IMR-90 (cell line): ENCODE results near the gene KMT2C. TPM values are rescaled to one million over a fixed set of nuclear protein-coding genes. Genes with fewer than 3 reads are reported as not detected.

Experiments
- ATAC-seq: fragments of 200-7000 bp; cut with Tn5 transposase; 2 replicates; pipeline ENCODE4 v1.9.1; 2020; ENCODE audit warnings: low read depth, mild to moderate bottlenecking, moderate library complexity
- BruUV-seq: library from RNA; stranded (reverse); fragments of 400-500 nt; replicated peaks from 2 replicates; lab custom pipeline; 2021; lab: Mats Ljungman, UMichigan
- CTCF ChIA-PET: fragments of 300-600 bp; formaldehyde crosslinking; extraction: SDS; loops from one replicate; lab custom pipeline; 2021; ENCODE audit warnings: antibody characterized with exemption; lab: Yijun Ruan, JAX
- POLR2A ChIA-PET: fragments of 300-600 bp; sonication (Branson Sonifier 250); formaldehyde crosslinking; loops from one replicate; lab custom pipeline; 2022; ENCODE audit warnings: antibody characterized with exemption; ENCODE audit not compliant: unreplicated experiment; lab: Charles Lee
- DNase-seq: peaks from one replicate; pipeline ENCODE4 v3.0.0; 2013
- H2AFZ ChIP-seq: replicated peaks from 2 replicates; pipeline ENCODE3; 2013; ENCODE audit warnings: low read length, mild to moderate bottlenecking; ENCODE audit not compliant: poor library complexity
- H2AK5ac ChIP-seq: 2 replicates; pipeline ENCODE4 v1.6.1; 2013; ENCODE audit warnings: low read depth, low read length, inconsistent platforms
- H2AK9ac ChIP-seq: replicated peaks from 2 replicates; pipeline ENCODE3; 2013; ENCODE audit warnings: mild to moderate bottlenecking, low read depth, low read length, moderate library complexity; ENCODE audit not compliant: poor library complexity
- H2BK120ac ChIP-seq: 2 replicates; pipeline ENCODE4 v1.6.1; 2013; ENCODE audit warnings: low read depth, low read length, inconsistent platforms
- H2BK15ac ChIP-seq: 3 replicates; pipeline ENCODE4 v1.6.1; 2013; ENCODE audit warnings: low read depth, low read length, inconsistent platforms
- H2BK20ac ChIP-seq: 2 replicates; pipeline ENCODE4 v1.6.1; 2013; ENCODE audit warnings: low read depth, mild to moderate bottlenecking, inconsistent platforms, low read length, moderate library complexity
- H2BK5ac ChIP-seq: 2 replicates; pipeline ENCODE4 v1.6.1; 2013; ENCODE audit warnings: mild to moderate bottlenecking, low read depth, low read length, inconsistent platforms; ENCODE audit not compliant: poor library complexity, severe bottlenecking
- H3K14ac ChIP-seq: replicated peaks from 2 replicates; pipeline ENCODE4 v1.6.1; 2013; ENCODE audit warnings: low read depth, low read length, inconsistent platforms
- H3K18ac ChIP-seq: 2 replicates; pipeline ENCODE4 v1.6.1; 2013; ENCODE audit warnings: low read depth, low read length, control low read depth
- H3K23ac ChIP-seq: 2 replicates; pipeline ENCODE4 v1.6.1; 2013; ENCODE audit warnings: low read depth, low read length, inconsistent platforms
- H3K27ac ChIP-seq: 2 replicates; pipeline ENCODE4 v1.5.1; 2013; ENCODE audit warnings: mild to moderate bottlenecking, control low read depth, low read length; ENCODE audit not compliant: insufficient read depth
- H3K27me3 ChIP-seq: 2 replicates; pipeline ENCODE4 v1.6.1; 2013; ENCODE audit warnings: low read length; ENCODE audit not compliant: control insufficient read depth, insufficient read depth
- H3K36me3 ChIP-seq: 2 replicates; pipeline ENCODE4 v1.6.1; 2013; ENCODE audit warnings: low read length, mixed read lengths; ENCODE audit not compliant: control insufficient read depth, insufficient read depth
- H3K4ac ChIP-seq: 2 replicates; pipeline ENCODE4 v1.6.1; 2013; ENCODE audit warnings: low read depth, low read length, inconsistent platforms
- H3K4me1 ChIP-seq: 2 replicates; pipeline ENCODE4 v1.6.1; 2013; ENCODE audit warnings: low read length, mixed read lengths; ENCODE audit not compliant: control insufficient read depth, insufficient read depth
- H3K4me2 ChIP-seq: 2 replicates; pipeline ENCODE4 v1.6.1; 2013; ENCODE audit warnings: low read depth, mild to moderate bottlenecking, control low read depth, low read length, moderate library complexity
- H3K4me3 ChIP-seq: 2 replicates; pipeline ENCODE4 v1.5.1; 2013; ENCODE audit warnings: low read depth, mild to moderate bottlenecking, control low read depth, low read length, moderate library complexity; ENCODE audit not compliant: insufficient read depth
- H3K56ac ChIP-seq: 2 replicates; pipeline ENCODE4 v1.6.1; 2013; ENCODE audit warnings: low read length, inconsistent platforms; ENCODE audit not compliant: insufficient read depth; ENCODE audit errors: extremely low read depth
- H3K79me1 ChIP-seq, 2 experiments: 2 replicates each; pipeline ENCODE4 v1.6.1; 2013; ENCODE audit warnings: low read length in 2 of 2, inconsistent platforms in 1 of 2, low read depth in 1 of 2
- H3K9ac ChIP-seq: 2 replicates; pipeline ENCODE4 v1.6.1; 2013; ENCODE audit warnings: low read depth, low read length, control low read depth
- H3K9me1 ChIP-seq: 2 replicates; pipeline ENCODE4 v1.6.1; 2013; ENCODE audit warnings: low read length, inconsistent platforms; ENCODE audit not compliant: insufficient read depth
- H3K9me3 ChIP-seq: 2 replicates; pipeline ENCODE4 v1.6.1; 2013; ENCODE audit warnings: low read length; ENCODE audit not compliant: control insufficient read depth, insufficient read depth
- H4K20me1 ChIP-seq: 2 replicates; pipeline ENCODE4 v1.6.1; 2013; ENCODE audit warnings: low read length, inconsistent platforms; ENCODE audit not compliant: insufficient read depth
- H4K5ac ChIP-seq: 2 replicates; pipeline ENCODE4 v1.6.1; 2013; ENCODE audit warnings: mild to moderate bottlenecking, low read depth, low read length, control low read depth
- H4K8ac ChIP-seq, 2 experiments: 2 replicates each; pipeline ENCODE4 v1.6.1; 2013; ENCODE audit warnings: low read depth in 2 of 2, low read length in 2 of 2, control low read depth in 1 of 2, inconsistent platforms in 1 of 2
- H4K91ac ChIP-seq: 2 replicates; pipeline ENCODE4 v1.6.1; 2013; ENCODE audit warnings: low read depth, low read length, inconsistent platforms; ENCODE audit not compliant: insufficient read depth
- BHLHE40 ChIP-seq: fragments of 150-350 bp; IDR thresholded peaks from 2 replicates; pipeline ENCODE4 v1.6.1; 2016; ENCODE audit warnings: mild to moderate bottlenecking, low read depth, low read length
- CEBPB ChIP-seq: IDR thresholded peaks from 2 replicates; pipeline ENCODE4 v1.6.1; 2012; ENCODE audit warnings: low read depth, low read length, improper control_type of control experiment
- CHD1 ChIP-seq: IDR thresholded peaks from 2 replicates; pipeline ENCODE4 v1.6.1; 2012; ENCODE audit warnings: low read depth, low read length, improper control_type of control experiment
- ELK1 ChIP-seq: fragments of 150-350 bp; IDR thresholded peaks from 2 replicates; pipeline ENCODE4 v1.6.1; 2016; ENCODE audit warnings: low read depth, mild to moderate bottlenecking, low read length, moderate library complexity, borderline replicate concordance
- FOS ChIP-seq: fragments of 150-350 bp; IDR thresholded peaks from 2 replicates; pipeline ENCODE4 v1.6.1; 2016; ENCODE audit warnings: low read depth, low read length
- MAFK ChIP-seq: IDR thresholded peaks from 2 replicates; pipeline ENCODE4 v1.6.1; 2012; ENCODE audit warnings: low read depth, low read length, improper control_type of control experiment
- MXI1 ChIP-seq: IDR thresholded peaks from 2 replicates; pipeline ENCODE4 v1.6.1; 2012; ENCODE audit warnings: low read depth, mild to moderate bottlenecking, low read length, moderate library complexity, borderline replicate concordance
- NFE2L2 ChIP-seq: fragments of 150-350 bp; IDR thresholded peaks from 2 replicates; pipeline ENCODE4 v1.6.1; 2016; ENCODE audit warnings: low read depth, mild to moderate bottlenecking, low read length
- POLR2A ChIP-seq: IDR thresholded peaks from 2 replicates; pipeline ENCODE4 v1.6.1; 2012; ENCODE audit warnings: mild to moderate bottlenecking, low read depth, low read length
- RAD21 ChIP-seq: IDR thresholded peaks from 2 replicates; pipeline ENCODE4 v1.6.1; 2012; ENCODE audit warnings: low read length, improper control_type of control experiment
- RCOR1 ChIP-seq: IDR thresholded peaks from 2 replicates; pipeline ENCODE4 v1.6.1; 2012; ENCODE audit warnings: mild to moderate bottlenecking, low read length, improper control_type of control experiment; ENCODE audit not compliant: insufficient replicate concordance
- RFX5 ChIP-seq: IDR thresholded peaks from 2 replicates; pipeline ENCODE4 v1.8.0; 2012; ENCODE audit warnings: low read depth, mild to moderate bottlenecking, low read length, moderate library complexity
- SMC3 ChIP-seq: fragments of 150-350 bp; IDR thresholded peaks from 2 replicates; pipeline ENCODE4 v1.6.1; 2016; ENCODE audit warnings: low read depth, mild to moderate bottlenecking, antibody characterized with exemption, low read length, moderate library complexity
- WGBS, 2 experiments: methylation state at CpG; one replicate each; pipeline versions ENCODE4 v1.1.5 to v1.1.7; 2013; ENCODE audit warnings: missing lambda C conversion rate in 2 of 2; ENCODE audit not compliant: insufficient read length in 1 of 2; ENCODE audit errors: extremely low coverage in 2 of 2; 5-methylcytosine and 5-hydroxymethylcytosine counted together
- dilution Hi-C: fragments of 300-500 bp; cut with HindIII; formaldehyde crosslinking; loops from one replicate; pipeline ENCODE4 v1.14.3; 2018; ENCODE audit warnings: low sequenced_read_pairs; ENCODE audit not compliant: unreplicated experiment
- in situ Hi-C: fragments of 300-500 bp; cut with MboI; formaldehyde crosslinking; loops from 3 replicates; pipeline ENCODE4 v1.14.3; 2019; ENCODE audit warnings: low sequenced_read_pairs, inconsistent platforms, mixed read lengths
- intact Hi-C: fragments of 100-400 bp; cut with micrococcal nuclease; formaldehyde crosslinking; loops from 2 replicates; pipeline ENCODE4 v1.10.0; 2022
- polyA plus RNA-seq, 3 experiments: library from polyadenylated mRNA; depleted of rRNA; stranded (reverse); fragments of >200 nt; gene quantifications; 2 replicates each; pipeline ENCODE4 v1.2.3, GENCODE V29; 2012; ENCODE audit warnings: low replicate concordance in 1 of 3
- total RNA-seq: library from RNA; depleted of rRNA; stranded (reverse); fragments of >200 nt; gene quantifications from 2 replicates; pipeline ENCODE4 v1.2.3, GENCODE V29; 2012
- TF ChIP-seq, protein P1 (sequence below): fragments of 150-350 bp; IDR thresholded peaks from 2 replicates; pipeline ENCODE4 v1.6.1; 2017; ENCODE audit warnings: mild to moderate bottlenecking, antibody characterized with exemption, low read length, low read depth
- TF ChIP-seq, protein P2 (sequence below): conservative IDR thresholded peaks from 2 replicates; pipeline ENCODE4 v1.5.1; 2012; ENCODE audit warnings: mild to moderate bottlenecking, low read depth, low read length, improper control_type of control experiment

Gene KMT2C
- total and polyA plus RNA-seq, 2 of the 4 experiments (the other 2 are of a cell fraction), result 8.0 to 23.3 TPM

DNA sequence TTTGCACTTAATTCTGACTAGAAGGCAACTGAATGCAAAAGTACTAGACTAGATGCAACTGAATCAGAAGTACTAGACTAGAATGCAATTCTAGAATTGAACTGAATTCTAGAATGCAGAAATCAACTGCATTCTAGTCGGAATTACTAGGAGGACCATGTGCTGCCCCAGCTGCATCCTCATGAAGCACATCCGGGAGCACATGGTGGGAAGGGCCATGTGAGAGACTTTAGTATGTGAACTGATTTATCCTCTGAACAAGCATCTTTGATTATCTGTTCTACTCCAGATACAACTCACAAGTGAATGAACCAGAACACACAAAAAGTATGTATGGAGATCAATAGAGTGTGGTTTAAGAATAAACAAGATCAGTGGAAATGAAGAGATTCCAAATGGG is 295.2 kb downstream of the KMT2C start:
- Histone ChIP-seq H3K18ac (no peak overlapping the region), H2AFZ (no peak overlapping the region), H3K27ac (no peak overlapping the region), H3K36me3 (peaks cover 47% of the 10 kb centered on the region), H3K9ac (no peak overlapping the region), H3K14ac (no peak overlapping the region), H4K20me1 (peaks cover 6% of the 10 kb centered on the region; the same call in 1 of the 2 replicates), H3K79me1 (peaks cover 5 to 21% of the 10 kb centered on the region in 2 experiments), H3K4me1 (no peaks in the 10 kb centered on the region), H3K56ac (no peak overlapping the region), H2BK20ac (no peak overlapping the region), H2AK5ac (no peak overlapping the region), H3K27me3 (no peaks in the 10 kb centered on the region), H3K9me3 (no peaks in the 10 kb centered on the region), H2BK120ac (no peak overlapping the region), H3K4me2 (no peak overlapping the region), H2BK15ac (no peak overlapping the region), H3K4me3 (no peak overlapping the region), H3K4ac (no peak overlapping the region), H4K91ac (no peak overlapping the region), H2BK5ac (no peak overlapping the region), H4K8ac (no peak overlapping the region), H3K23ac (no peak overlapping the region), H4K5ac (no peak overlapping the region), H2AK9ac (no peak overlapping the region), H3K9me1 (peaks cover 26% of the 10 kb centered on the region)
- ChIA-PET POLR2A (no interaction called here), CTCF (no interaction called here)
- DNase-seq (no peak), ATAC-seq (no peak)
- intact Hi-C loops, result no loop called here
- in situ Hi-C loops, result no loop called here
- WGBS, 2 experiments, result no CpG with 5 or more reads among the region's 2 CpGs
- dilution Hi-C loops, result no loop called here
- no TSS peak for BruUV-seq
- TF ChIP-seq, protein P1, sequence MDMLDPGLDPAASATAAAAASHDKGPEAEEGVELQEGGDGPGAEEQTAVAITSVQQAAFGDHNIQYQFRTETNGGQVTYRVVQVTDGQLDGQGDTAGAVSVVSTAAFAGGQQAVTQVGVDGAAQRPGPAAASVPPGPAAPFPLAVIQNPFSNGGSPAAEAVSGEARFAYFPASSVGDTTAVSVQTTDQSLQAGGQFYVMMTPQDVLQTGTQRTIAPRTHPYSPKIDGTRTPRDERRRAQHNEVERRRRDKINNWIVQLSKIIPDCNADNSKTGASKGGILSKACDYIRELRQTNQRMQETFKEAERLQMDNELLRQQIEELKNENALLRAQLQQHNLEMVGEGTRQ, result no peak
- TF ChIP-seq RCOR1, result no peak
- no peak for TF ChIP-seq RFX5
- TF ChIP-seq POLR2A, result no peak
- TF ChIP-seq, protein P2, sequence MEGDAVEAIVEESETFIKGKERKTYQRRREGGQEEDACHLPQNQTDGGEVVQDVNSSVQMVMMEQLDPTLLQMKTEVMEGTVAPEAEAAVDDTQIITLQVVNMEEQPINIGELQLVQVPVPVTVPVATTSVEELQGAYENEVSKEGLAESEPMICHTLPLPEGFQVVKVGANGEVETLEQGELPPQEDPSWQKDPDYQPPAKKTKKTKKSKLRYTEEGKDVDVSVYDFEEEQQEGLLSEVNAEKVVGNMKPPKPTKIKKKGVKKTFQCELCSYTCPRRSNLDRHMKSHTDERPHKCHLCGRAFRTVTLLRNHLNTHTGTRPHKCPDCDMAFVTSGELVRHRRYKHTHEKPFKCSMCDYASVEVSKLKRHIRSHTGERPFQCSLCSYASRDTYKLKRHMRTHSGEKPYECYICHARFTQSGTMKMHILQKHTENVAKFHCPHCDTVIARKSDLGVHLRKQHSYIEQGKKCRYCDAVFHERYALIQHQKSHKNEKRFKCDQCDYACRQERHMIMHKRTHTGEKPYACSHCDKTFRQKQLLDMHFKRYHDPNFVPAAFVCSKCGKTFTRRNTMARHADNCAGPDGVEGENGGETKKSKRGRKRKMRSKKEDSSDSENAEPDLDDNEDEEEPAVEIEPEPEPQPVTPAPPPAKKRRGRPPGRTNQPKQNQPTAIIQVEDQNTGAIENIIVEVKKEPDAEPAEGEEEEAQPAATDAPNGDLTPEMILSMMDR, result no peak
- TF ChIP-seq SMC3, result no peak
- TF ChIP-seq RAD21, result no peak
- TF ChIP-seq MXI1, result no peak
- no peak for TF ChIP-seq ELK1
- no peak for TF ChIP-seq MAFK
- no peak for TF ChIP-seq FOS
- no peak for TF ChIP-seq CHD1
- no peak for TF ChIP-seq NFE2L2
- TF ChIP-seq CEBPB, result no peak
- no peak for TF ChIP-seq BHLHE40
